SK-N-DZ (cell line): ENCODE data around the gene ADRA2B.

Source experiments
- DNase-seq: peaks from one replicate; pipeline ENCODE4 v3.0.0-alpha.2; 2015; ENCODE audit warnings: low spot score

ADRA2B gene

GRCh38 chr2:96105994-96106715, 10.2 kb downstream of the ADRA2B start:
- DNase-seq: no peak

GRCh38 chr2:96105152-96105915, 11.0 kb downstream of the ADRA2B start:
- DNase-seq: no peak

GRCh38 chr2:96104487-96104861, 11.9 kb downstream of the ADRA2B start:
- DNase-seq: no peak

- DNase-seq: no peak
Observed at GRCh38 chr2:96103761-96104486, 12.4 kb downstream of the ADRA2B start.

- DNase-seq: no peak
Observed at GRCh38 chr2:96103187-96103601, 13.2 kb downstream of the ADRA2B start.

GRCh38 chr2:96102596-96103186, 13.7 kb downstream of the ADRA2B start:
- DNase-seq: no peak

- DNase-seq: no peak
Observed at GRCh38 chr2:96100893-96101304, 15.5 kb downstream of the ADRA2B start.

- DNase-seq: no peak
Observed at GRCh38 chr2:96099861-96100798, 16.2 kb downstream of the ADRA2B start.

GRCh38 chr2:96098900-96099590, 17.3 kb downstream of the ADRA2B start:
- no peak for DNase-seq

- DNase-seq: no peak
Observed at GRCh38 chr2:96097951-96098823, 18.2 kb downstream of the ADRA2B start.

- no peak for DNase-seq
Observed at GRCh38 chr2:96097441-96097840, 18.9 kb downstream of the ADRA2B start.

- no peak for DNase-seq
Observed at GRCh38 chr2:96095116-96095636, 21.2 kb downstream of the ADRA2B start.

GRCh38 chr2:96093528-96093927, 22.8 kb downstream of the ADRA2B start:
- DNase-seq: no peak

- DNase-seq: no peak
Observed at GRCh38 chr2:96092951-96093350, 23.4 kb downstream of the ADRA2B start.

GRCh38 chr2:96092573-96092877, 23.8 kb downstream of the ADRA2B start:
- no peak for DNase-seq

GRCh38 chr2:96091711-96092572, 24.4 kb downstream of the ADRA2B start:
- no peak for DNase-seq

- no peak for DNase-seq
Observed at GRCh38 chr2:96091141-96091710, 25.1 kb downstream of the ADRA2B start.
